HepG2 (cell line): ENCODE data around the gene EHD1. TPM values are rescaled to one million over a fixed set of nuclear protein-coding genes. Genes with fewer than 3 reads are reported as not detected.

Source experiments
- ATAC-seq: fragments of 200-7000 bp; cut with Tn5 transposase; 3 replicates; pipeline ENCODE4 v1.9.1; 2020; ENCODE audit warnings: mild to moderate bottlenecking, moderate library complexity
- BruUV-seq: library from RNA; stranded (reverse); fragments of 400-500 nt; replicated peaks from 2 replicates; lab custom pipeline; 2021; lab: Mats Ljungman, UMichigan
- CTCF ChIA-PET: fragments of 300-600 bp; formaldehyde crosslinking; extraction: SDS; loops from one replicate; lab custom pipeline; 2021; ENCODE audit warnings: low total read pairs, inconsistent platforms, low intra/inter-chr PET ratio; lab: Yijun Ruan, JAX
- POLR2A ChIA-PET: fragments of 350-600 bp; sonication (Branson Sonifier 250); formaldehyde crosslinking; loops from one replicate; lab custom pipeline; 2020; ENCODE audit warnings: antibody characterized with exemption, inconsistent platforms; lab: Yijun Ruan, JAX
- DNase-seq: peaks from one replicate; pipeline ENCODE4 v3.0.0-alpha.2; 2015; ENCODE audit warnings: low spot score
- FAIRE-seq: peaks from 3 replicates; lab custom pipeline; 2011; peaks lifted over from hg19 to GRCh38; lab: Jason Lieb, UNC
- H2AFZ ChIP-seq: one replicate; pipeline ENCODE4 v1.6.1; 2011; ENCODE audit warnings: low read length, inconsistent platforms
- H3K27ac ChIP-seq: fragments of 300-600 bp; 3 replicates; pipeline ENCODE4 v1.8.0; 2011; ENCODE audit warnings: mixed run types, mild to moderate bottlenecking, mixed read lengths, low read length, inconsistent platforms; ENCODE audit not compliant: insufficient read depth; ENCODE audit errors: extremely low read length
- H3K27me3 ChIP-seq, 2 experiments: fragments of 200-600 bp in 1 of 2; 2 replicates in 1 of 2; 3 replicates in 1 of 2; pipeline versions ENCODE4 v1.6.0 to v1.8.0; 2011; ENCODE audit warnings: low read length in 2 of 2, mild to moderate bottlenecking in 2 of 2, moderate library complexity in 2 of 2, inconsistent platforms in 1 of 2; ENCODE audit not compliant: insufficient read depth in 2 of 2, control insufficient read depth in 1 of 2
- H3K36me3 ChIP-seq, 2 experiments: fragments of 200-600 bp in 1 of 2; replicated peaks in 1 of 2; 2 replicates in 1 of 2; 3 replicates in 1 of 2; pipeline versions ENCODE4 v1.5.1 to v1.8.0; 2011; ENCODE audit warnings: low read length in 2 of 2, inconsistent platforms in 1 of 2; ENCODE audit not compliant: insufficient read depth in 2 of 2, control insufficient read depth in 1 of 2
- H3K4me1 ChIP-seq: 2 replicates; pipeline ENCODE4 v1.5.1; 2012; ENCODE audit warnings: low read length, inconsistent platforms; ENCODE audit not compliant: insufficient read depth
- H3K4me2 ChIP-seq: 2 replicates; pipeline ENCODE4 v1.6.0; 2011; ENCODE audit warnings: low read depth, low read length, inconsistent platforms
- H3K4me3 ChIP-seq, 3 experiments: fragments of 200-600 bp in 1 of 3; sonication (generic), shearing (Covaris generic) in 1 of 3; replicated peaks in 1 of 3; 2 replicates each; pipeline ENCODE4 v1.5.1; 2011 to 2016; ENCODE audit warnings: low read length in 3 of 3, inconsistent platforms in 2 of 3, low read depth in 2 of 3, mild to moderate bottlenecking in 2 of 3, control low read depth in 1 of 3, mixed read lengths in 1 of 3; ENCODE audit not compliant: insufficient read depth in 1 of 3
- H3K79me2 ChIP-seq: one replicate; pipeline ENCODE4 v1.6.1; 2011; ENCODE audit warnings: low read length, inconsistent platforms; ENCODE audit not compliant: insufficient read depth
- H3K9ac ChIP-seq: 2 replicates; pipeline ENCODE4 v1.6.0; 2011; ENCODE audit warnings: mild to moderate bottlenecking, low read depth, low read length, inconsistent platforms; ENCODE audit not compliant: insufficient read depth
- H3K9me3 ChIP-seq: 2 replicates; pipeline ENCODE4 v1.5.1; 2012; ENCODE audit warnings: mild to moderate bottlenecking, low read length
- H4K20me1 ChIP-seq: 2 replicates; pipeline ENCODE4 v1.6.0; 2011; ENCODE audit warnings: inconsistent platforms, mild to moderate bottlenecking, low read length, moderate library complexity; ENCODE audit not compliant: insufficient read depth
- ATM ChIP-seq: fragments of 450-650 bp; IDR thresholded peaks from 2 replicates; pipeline ENCODE4 v1.7.1; 2017; ENCODE audit warnings: mild to moderate bottlenecking, borderline replicate concordance
- MAFF ChIP-seq: IDR thresholded peaks from 2 replicates; pipeline ENCODE4 v1.6.1; 2011; ENCODE audit warnings: low read depth, low read length, improper control_type of control experiment
- MED8 ChIP-seq: sonication (generic); formaldehyde crosslinking; IDR thresholded peaks from 2 replicates; pipeline ENCODE4 v1.8.1; 2023; ENCODE audit warnings: mild to moderate bottlenecking, missing genetic modification reagents; ENCODE audit not compliant: insufficient replicate concordance
- MTERF4 ChIP-seq: sonication (generic); formaldehyde crosslinking; IDR thresholded peaks from 2 replicates; pipeline ENCODE4 v1.8.0; 2023; ENCODE audit warnings: mild to moderate bottlenecking, missing genetic modification reagents
- ZHX2 ChIP-seq, 2 experiments: sonication (generic) in 1 of 2; formaldehyde crosslinking in 1 of 2; IDR thresholded peaks; 2 replicates each; pipeline versions ENCODE4 v1.6.1 to v1.9.0; 2014 to 2022; ENCODE audit warnings: antibody characterized with exemption in 1 of 2, borderline replicate concordance in 1 of 2, inconsistent platforms in 1 of 2, low read depth in 1 of 2, missing genetic modification reagents in 1 of 2
- ZNF33A ChIP-seq: sonication (generic); formaldehyde crosslinking; IDR thresholded peaks from 2 replicates; pipeline ENCODE4 v1.5.1; 2020; ENCODE audit warnings: missing genetic modification reagents, mild to moderate bottlenecking, moderate library complexity, borderline replicate concordance
- ZNF510 ChIP-seq: sonication (generic); formaldehyde crosslinking; IDR thresholded peaks from 2 replicates; pipeline ENCODE4 v1.4.0; 2020; ENCODE audit warnings: low read depth, mild to moderate bottlenecking, missing genetic modification reagents
- ZNF672 ChIP-seq: sonication (generic); formaldehyde crosslinking; IDR thresholded peaks from 2 replicates; pipeline ENCODE4 v1.8.1; 2022; ENCODE audit warnings: missing genetic modification reagents
- WGBS: methylation state at CpG from one replicate; pipeline ENCODE4 v1.1.6; 2017; ENCODE audit warnings: low lambda C conversion rate; 5-methylcytosine and 5-hydroxymethylcytosine counted together
- in situ Hi-C: cut with HindIII; loops from 2 replicates; pipeline ENCODE4 v1.10.0; 2017; ENCODE audit warnings: low pct_unique_long_range_greater_than_20kb; ENCODE audit not compliant: extremely low pct_ligation_motif_present
- intact Hi-C: fragments of 100-400 bp; cut with micrococcal nuclease; formaldehyde crosslinking; loops from one replicate; pipeline ENCODE4 v1.10.0; 2022; ENCODE audit not compliant: unreplicated experiment
- polyA plus RNA-seq, 8 experiments: library from polyadenylated mRNA; depleted of rRNA in 3 of 8; stranded (reverse) in 7 of 8; unstranded in 1 of 8; fragments of >200 nt; fragmentation: Illumina TruSeq in 4 of 8; extraction: Trizol in 4 of 8; gene quantifications; 2 replicates each; pipeline versions ENCODE4 v1.2.1 to v1.2.3, GENCODE V29; 2011 to 2016; ENCODE audit warnings: low read depth in 4 of 8, missing spikeins in 1 of 8, mixed read lengths in 1 of 8; ENCODE audit not compliant: insufficient read depth in 1 of 8
- total RNA-seq, 5 experiments: library from RNA; depleted of rRNA; stranded (reverse); fragments of >200 nt; fragmentation: Illumina TruSeq; extraction: Trizol; gene quantifications; 2 replicates each; pipeline ENCODE4 v1.2.3, GENCODE V29; 2016; ENCODE audit warnings: low read depth in 1 of 5

Gene EHD1
- total and polyA plus RNA-seq, 2 of the 13 experiments (the other 11 are each of a cell fraction or from before 2014, with no cell fraction given): 23.6 to 26.6 TPM

GRCh38 chr11:64834723-64835615 lies 43.5 kb downstream of the EHD1 start:
- in situ Hi-C loops (no loop called here), intact Hi-C loops (no loop called here)
- no peak overlapping the region for H3K4me3 ChIP-seq
- FAIRE-seq (no peak), DNase-seq (no peak), ATAC-seq (no peak)
- no peaks in the 10 kb centered on the region for H3K9me3 ChIP-seq
- no peak overlapping the region for H3K27ac ChIP-seq
- POLR2A ChIA-PET: interaction anchor here (0.6 to 1.0 kb wide), 2 partner anchors 8 to 18 kb away, joined by 3 to 4 read pairs; no protein-coding TSS in a partner anchor
- no peaks in the 10 kb centered on the region for H4K20me1 ChIP-seq
- CTCF ChIA-PET: no interaction called here
- H3K4me2 ChIP-seq: no peak overlapping the region
- no TSS peak for BruUV-seq
- no peaks in the 10 kb centered on the region for H3K4me1 ChIP-seq
- H3K9ac ChIP-seq: no peak overlapping the region
- H3K27me3 ChIP-seq: no peaks in the 10 kb centered on the region; a peak in 1 of 5 replicates
- 83% methylated on average over 21 of the region's 29 CpGs for WGBS
- no peaks in the 10 kb centered on the region for H3K79me2 ChIP-seq
- no peak overlapping the region for H2AFZ ChIP-seq
- H3K36me3 ChIP-seq: no peaks in the 10 kb centered on the region
- TF ChIP-seq ZHX2 (IDR thresholded peaks at IDR 0.05; ENCODE audit: low read depth): no peak
- TF ChIP-seq ZHX2 (CRISPR knock-in tag; IDR thresholded peaks at IDR 0.05; ENCODE audit: borderline replicate concordance): no peak
- no peak for TF ChIP-seq ZNF510 (CRISPR knock-in tag)
- TF ChIP-seq MTERF4 (CRISPR knock-in tag): no peak
- TF ChIP-seq ZNF672 (CRISPR knock-in tag): no peak
- no peak for TF ChIP-seq MAFF
- TF ChIP-seq ATM: no peak
- no peak for TF ChIP-seq ZNF33A (CRISPR knock-in tag)
- TF ChIP-seq MED8 (CRISPR knock-in tag): no peak
